HUES64 (cell line): ENCODE results near the gene PEPD.

ENCODE experiments used
- H3K27ac ChIP-seq: 2 replicates; pipeline ENCODE4 v1.7.0; 2013; ENCODE audit warnings: low read depth, low read length, inconsistent platforms
- H3K27me3 ChIP-seq: 2 replicates; pipeline ENCODE4 v1.6.1; 2013; ENCODE audit warnings: mild to moderate bottlenecking, low read length; ENCODE audit not compliant: insufficient read depth
- H3K36me3 ChIP-seq: 2 replicates; pipeline ENCODE4 v1.6.1; 2013; ENCODE audit warnings: mild to moderate bottlenecking, low read length; ENCODE audit not compliant: insufficient read depth
- H3K4me1 ChIP-seq: 2 replicates; pipeline ENCODE4 v1.6.1; 2013; ENCODE audit warnings: mild to moderate bottlenecking, low read length, moderate library complexity; ENCODE audit not compliant: insufficient read depth
- H3K4me3 ChIP-seq: 2 replicates; pipeline ENCODE4 v1.5.1; 2013; ENCODE audit warnings: mild to moderate bottlenecking, low read length, moderate library complexity
- H3K9ac ChIP-seq: 2 replicates; pipeline ENCODE4 v1.6.1; 2013; ENCODE audit warnings: mild to moderate bottlenecking, low read depth, low read length
- H3K9me3 ChIP-seq: 2 replicates; pipeline ENCODE4 v1.6.1; 2013; ENCODE audit warnings: low read depth, low read length; ENCODE audit not compliant: insufficient read depth
- WGBS: fragments of 150-250, 120-280 bp; methylation state at CpG from one replicate; pipeline ENCODE4 v1.1.7; 2013; ENCODE audit warnings: missing lambda C conversion rate; 5-methylcytosine and 5-hydroxymethylcytosine counted together

PEPD gene

DNA sequence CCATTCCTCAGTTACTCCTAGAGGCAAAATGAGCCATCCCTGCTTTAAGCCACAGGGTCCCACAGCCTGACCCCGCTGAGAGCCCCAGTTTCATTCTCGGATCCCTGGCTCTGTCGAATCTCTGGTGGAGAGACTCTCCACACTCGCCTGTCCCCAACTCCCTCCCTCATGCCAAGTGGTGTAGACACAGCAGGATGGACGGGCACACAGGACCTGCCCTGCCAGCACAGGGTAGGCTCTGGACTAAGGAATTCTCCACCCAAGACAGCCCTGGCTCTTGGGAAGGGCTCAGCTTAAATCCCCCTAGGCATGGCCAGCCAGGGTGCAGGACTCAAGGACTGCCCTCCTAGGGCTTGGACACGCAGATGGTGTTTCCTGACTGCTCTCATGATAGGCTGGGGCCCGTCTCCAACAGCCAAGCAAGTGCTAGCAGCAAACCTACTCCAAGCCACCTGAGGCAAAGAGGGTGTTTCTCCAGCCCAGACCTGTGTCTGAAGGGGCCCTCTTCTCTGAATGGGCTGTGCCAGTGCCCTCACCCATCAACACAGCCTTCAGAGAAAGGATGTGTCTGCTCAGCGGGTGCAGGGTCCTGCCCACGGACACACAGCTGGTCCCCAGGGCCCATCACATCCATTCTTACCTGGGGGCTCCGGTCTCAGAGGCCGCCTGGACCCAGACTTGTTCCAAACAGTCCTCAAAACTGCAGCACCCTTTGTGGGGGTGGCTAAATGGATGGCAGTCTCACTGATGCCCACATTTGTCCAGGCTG, 65.3 kb downstream of the PEPD start:
- Histone ChIP-seq H3K36me3 (peaks cover 3% of the 10 kb centered on the region; the same call in 1 of the 2 replicates), H3K27me3 (no peaks in the 10 kb centered on the region), H3K27ac (no peak overlapping the region), H3K9me3 (no peaks in the 10 kb centered on the region), H3K4me1 (no peaks in the 10 kb centered on the region), H3K4me3 (no peak overlapping the region), H3K9ac (no peak overlapping the region)
- 92% methylated on average over 11 of the region's 11 CpGs for WGBS

- no peak overlapping the region for H3K27ac ChIP-seq
- H3K27me3 ChIP-seq: no peaks in the 10 kb centered on the region
- WGBS: 92% methylated on average over 3 of the region's 3 CpGs
- H3K9me3 ChIP-seq: no peaks in the 10 kb centered on the region
- no peak overlapping the region for H3K4me3 ChIP-seq
- H3K4me1 ChIP-seq: no peaks in the 10 kb centered on the region
- H3K9ac ChIP-seq: no peak overlapping the region
- H3K36me3 ChIP-seq: peaks cover 3% of the 10 kb centered on the region; the same call in 1 of the 2 replicates
Observed at GRCh38 chr19:33453265-33453664, 68.3 kb downstream of the PEPD start.

DNA sequence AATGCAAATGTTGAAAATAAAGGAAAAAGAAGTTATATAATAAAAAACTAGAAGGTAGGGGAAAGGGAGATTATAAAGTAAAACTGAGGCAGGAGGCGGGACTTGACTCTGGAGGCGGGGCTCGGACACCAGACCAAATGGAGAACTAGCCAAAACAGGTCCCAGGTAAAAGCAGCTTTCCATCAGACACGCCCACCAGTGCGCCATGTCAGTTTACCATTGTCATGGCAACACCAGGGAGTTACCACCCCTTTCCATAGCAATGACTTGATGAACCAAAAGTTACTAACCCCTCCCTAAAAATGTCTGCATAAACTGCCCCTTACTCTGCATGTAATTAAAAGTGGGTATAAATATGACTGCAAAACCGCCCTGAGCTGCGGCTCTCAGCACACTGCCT, 70.9 kb downstream of the PEPD start:
- Histone ChIP-seq H3K27ac (no peak overlapping the region), H3K4me3 (no peak overlapping the region), H3K4me1 (no peaks in the 10 kb centered on the region), H3K36me3 (peaks cover 3% of the 10 kb centered on the region; the same call in 1 of the 2 replicates), H3K9me3 (no peaks in the 10 kb centered on the region), H3K27me3 (no peaks in the 10 kb centered on the region), H3K9ac (no peak overlapping the region)
- 95% methylated on average over 7 of the region's 7 CpGs for WGBS

DNA sequence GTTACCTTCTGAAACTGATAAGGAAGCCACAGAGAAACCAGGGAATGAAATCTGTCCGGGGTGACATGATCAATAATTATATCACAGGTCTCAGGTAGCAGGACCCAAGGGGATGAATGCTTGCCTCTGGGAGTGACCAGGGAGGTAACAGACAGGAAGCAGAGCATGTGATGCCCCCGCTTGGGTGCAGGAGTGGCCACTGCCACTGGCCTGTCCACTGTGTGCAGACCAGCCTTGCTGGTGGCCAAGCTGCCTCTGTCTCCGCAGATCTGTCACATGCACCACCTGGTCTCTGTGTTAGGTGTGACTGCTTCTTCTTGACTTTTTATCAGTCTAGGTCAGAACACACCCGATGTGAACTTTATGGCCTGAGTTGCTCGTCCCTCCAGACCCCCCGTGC, 71.8 kb downstream of the PEPD start:
- H3K4me3 ChIP-seq: no peak overlapping the region
- H3K27me3 ChIP-seq: no peaks in the 10 kb centered on the region
- no peaks in the 10 kb centered on the region for H3K4me1 ChIP-seq
- peaks cover 3% of the 10 kb centered on the region; the same call in 1 of the 2 replicates for H3K36me3 ChIP-seq
- WGBS: 94% methylated on average over 6 of the region's 6 CpGs
- H3K9me3 ChIP-seq: no peaks in the 10 kb centered on the region
- H3K27ac ChIP-seq: no peak overlapping the region
- no peak overlapping the region for H3K9ac ChIP-seq

DNA sequence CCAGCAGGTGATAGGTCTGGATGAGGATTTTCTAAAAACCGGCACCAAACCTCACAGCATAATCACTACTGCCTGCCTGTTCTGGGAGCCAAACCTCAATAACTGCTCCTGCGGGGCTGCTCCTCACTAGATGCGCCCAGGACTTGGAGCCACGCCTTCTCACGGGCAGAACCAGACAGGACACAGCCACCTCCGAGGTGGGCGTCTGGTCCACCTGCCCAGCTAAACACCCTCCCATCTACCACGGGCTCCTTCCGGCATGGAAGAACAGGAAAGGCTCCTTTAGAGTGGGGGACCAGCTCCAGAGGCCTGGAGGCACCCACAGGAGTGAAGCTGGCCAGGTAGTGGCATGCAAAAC, 73.5 kb downstream of the PEPD start:
- Histone ChIP-seq H3K27ac (no peak overlapping the region), H3K4me1 (no peaks in the 10 kb centered on the region), H3K4me3 (no peak overlapping the region), H3K9me3 (no peaks in the 10 kb centered on the region), H3K27me3 (no peaks in the 10 kb centered on the region), H3K36me3 (peaks cover 3% of the 10 kb centered on the region; the same call in 1 of the 2 replicates), H3K9ac (no peak overlapping the region)
- 93% methylated on average over 9 of the region's 9 CpGs for WGBS

DNA sequence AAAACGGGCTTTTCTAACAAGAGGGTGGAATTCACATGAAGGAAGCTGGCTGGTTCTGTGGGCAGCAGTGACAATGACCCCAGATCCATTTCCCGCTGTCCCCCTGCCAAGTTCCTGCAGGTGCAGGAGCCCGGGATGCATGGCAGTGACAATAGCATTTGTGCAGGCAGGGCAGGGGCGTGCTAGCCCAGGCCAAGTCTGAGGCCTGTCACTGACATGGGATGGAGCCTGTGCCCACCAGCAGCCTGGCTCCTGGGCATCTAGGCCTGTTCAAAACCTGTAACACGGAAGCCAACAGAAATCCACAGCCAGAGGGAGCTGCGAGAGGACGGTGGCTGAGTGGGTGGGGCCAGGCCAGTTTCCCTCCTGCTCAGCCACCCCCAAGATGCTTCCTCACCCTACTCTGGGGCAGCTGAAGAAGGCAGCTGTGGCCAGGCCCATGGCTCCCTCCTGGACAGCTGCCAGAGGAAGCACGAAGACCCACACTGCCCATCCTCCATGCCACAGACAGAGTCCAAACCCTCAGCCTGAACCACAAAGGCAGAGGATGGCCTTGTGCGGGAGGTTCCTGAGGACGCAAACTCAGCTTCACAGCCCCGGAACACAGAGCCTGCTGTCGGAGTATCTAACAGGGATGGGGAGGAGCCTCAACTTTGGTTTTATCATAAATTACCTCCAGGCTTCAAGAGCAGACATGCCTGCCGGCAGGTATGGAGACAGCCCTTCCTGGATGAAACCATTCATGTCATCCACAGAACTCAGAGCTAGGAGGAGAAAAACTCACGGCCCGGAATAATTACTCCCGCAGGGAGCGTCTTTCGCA, 74.0 kb downstream of the PEPD start:
- Histone ChIP-seq H3K9ac (no peak overlapping the region), H3K27me3 (no peaks in the 10 kb centered on the region), H3K4me1 (no peaks in the 10 kb centered on the region), H3K27ac (no peak overlapping the region), H3K4me3 (no peak overlapping the region), H3K9me3 (no peaks in the 10 kb centered on the region), H3K36me3 (peaks cover 3% of the 10 kb centered on the region; the same call in 1 of the 2 replicates)
- WGBS: 93% methylated on average over 18 of the region's 18 CpGs

DNA sequence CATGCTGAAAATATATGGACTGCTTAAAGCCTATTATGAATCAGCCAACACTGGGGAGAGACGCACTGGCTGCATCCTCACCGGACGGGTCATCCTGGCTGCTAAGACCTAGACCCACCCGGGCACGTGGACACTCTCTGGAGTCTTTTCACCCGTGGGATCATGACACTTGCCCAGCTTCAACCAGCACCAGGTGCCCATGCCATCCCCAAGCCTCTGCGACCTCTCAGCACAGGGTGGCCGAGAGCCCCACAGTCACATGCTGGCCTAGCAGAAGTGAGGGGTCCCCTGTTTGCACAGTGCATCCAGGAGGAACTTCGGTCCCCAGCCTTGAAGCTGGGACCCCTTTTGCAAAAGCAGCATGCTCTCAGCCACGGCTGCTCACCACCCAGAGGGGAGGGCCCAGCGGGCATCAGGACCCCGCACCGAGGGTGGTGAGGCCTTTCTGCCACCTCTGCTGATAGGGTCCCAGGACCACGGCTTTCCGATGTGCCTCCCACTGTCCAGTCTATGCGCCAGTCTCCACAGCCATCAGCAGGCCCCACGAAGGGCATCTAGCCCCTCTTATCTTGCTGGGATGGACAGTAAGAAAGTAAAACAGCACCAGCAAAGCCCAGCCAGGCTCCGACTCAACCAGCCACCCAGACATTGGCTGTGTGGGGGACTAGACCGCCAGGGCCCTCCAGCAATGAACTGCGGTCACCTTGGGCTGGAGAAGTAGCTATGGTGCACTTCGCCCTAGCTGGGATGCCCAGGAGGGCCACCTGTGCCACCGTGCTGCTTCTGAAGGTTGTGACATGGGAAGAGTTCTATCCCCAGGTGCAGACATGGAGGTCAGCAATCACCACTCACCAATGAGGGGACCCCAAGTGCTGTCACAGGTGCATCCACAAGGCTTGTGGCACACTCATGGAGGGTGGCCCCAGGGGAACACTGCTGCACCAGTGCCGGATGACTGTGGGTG, 75.0 kb downstream of the PEPD start:
- WGBS: 95% methylated on average over 23 of the region's 23 CpGs
- no peaks in the 10 kb centered on the region for H3K9me3 ChIP-seq
- H3K4me3 ChIP-seq: no peak overlapping the region
- H3K4me1 ChIP-seq: no peaks in the 10 kb centered on the region
- no peak overlapping the region for H3K27ac ChIP-seq
- no peaks in the 10 kb centered on the region for H3K27me3 ChIP-seq
- H3K9ac ChIP-seq: no peak overlapping the region
- peaks cover 3% of the 10 kb centered on the region; the same call in 1 of the 2 replicates for H3K36me3 ChIP-seq

DNA sequence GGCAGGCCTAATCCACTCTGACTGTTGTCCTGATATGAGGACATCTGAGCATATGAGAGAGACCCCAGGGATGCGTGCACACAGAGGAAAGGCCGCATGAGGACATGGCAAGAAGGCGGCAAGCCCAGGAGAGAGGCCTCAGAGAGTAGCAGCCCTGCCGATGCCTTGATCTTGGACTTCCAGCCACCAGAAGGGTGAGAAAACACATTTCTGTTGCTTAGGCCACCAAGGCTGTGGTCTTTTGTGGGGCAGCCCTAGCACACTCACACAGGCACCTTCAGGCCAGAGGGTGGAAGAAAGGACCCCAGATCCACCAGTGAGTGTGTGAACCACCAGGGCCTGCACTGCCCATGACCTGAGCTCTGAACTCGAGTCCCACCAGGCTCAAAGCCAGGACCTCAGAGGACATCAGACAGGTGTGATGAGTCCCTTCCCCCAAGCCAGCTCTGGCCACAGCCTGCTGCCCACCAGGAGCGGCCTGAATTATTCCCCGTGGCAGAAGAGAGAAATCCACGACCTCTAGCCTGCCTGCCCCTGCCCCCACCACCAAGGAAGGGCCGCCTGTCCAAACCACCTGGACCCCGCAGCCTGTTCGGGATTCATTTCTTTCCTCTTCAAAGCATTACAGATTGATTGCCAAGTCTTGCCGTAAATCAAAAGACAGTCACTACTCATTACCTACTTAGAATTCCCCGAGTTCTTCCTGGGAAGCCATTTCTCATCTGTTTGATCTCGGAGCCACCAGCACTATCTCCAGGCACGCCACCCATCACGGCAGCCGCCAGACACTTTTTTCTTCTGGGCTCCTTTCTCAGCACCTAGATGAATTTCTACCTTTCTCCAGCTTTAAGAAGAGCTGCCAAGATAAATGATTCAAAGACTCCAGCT, 75.9 kb downstream of the PEPD start:
- WGBS: 88% methylated on average over 17 of the region's 17 CpGs
- Histone ChIP-seq H3K27me3 (no peaks in the 10 kb centered on the region), H3K9ac (no peak overlapping the region)

DNA sequence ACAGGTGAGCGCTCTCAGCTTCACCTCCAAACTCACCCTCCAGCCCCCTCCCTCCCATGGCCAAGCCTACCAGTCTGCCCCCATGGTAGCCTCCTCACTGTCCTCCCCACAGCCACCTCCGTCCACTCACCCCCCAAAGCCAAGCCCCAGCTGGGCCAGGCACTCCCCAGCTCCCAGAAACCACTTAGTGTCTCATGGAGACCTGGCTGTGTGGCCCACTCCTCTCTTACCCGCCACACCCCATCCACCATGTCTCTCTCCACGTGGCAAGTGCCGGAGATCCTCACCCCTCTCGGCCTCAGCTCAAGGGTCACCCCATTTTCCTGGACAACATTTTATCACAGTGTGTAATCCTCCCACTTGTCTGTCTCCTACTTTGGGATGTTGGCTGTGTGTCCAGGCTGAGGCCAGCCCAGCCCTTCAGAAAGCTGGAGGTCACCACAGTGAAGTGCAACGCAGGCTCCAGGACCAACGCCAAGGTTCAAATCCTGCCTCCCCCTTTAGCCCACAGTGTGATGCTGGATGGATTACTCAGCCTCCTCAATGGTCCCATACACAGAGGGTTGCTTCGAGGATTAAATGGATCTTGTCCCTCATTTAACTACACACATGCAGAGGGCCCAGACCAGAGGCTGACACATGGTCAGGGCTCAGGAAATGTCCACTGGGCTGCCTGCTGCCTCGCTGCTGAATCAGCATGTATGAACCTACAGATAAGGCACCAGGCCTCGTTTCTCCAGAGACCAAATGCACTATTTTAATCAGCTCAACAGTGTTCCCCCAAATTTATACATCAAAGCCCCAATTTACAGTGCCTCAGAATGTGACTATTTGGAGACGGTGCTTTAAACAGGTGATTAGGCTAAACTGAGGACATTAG, 76.8 kb downstream of the PEPD start:
- 93% methylated on average over 12 of the region's 12 CpGs for WGBS
- Histone ChIP-seq H3K36me3 (no peaks in the 10 kb centered on the region), H3K9ac (no peak overlapping the region), H3K27ac (no peak overlapping the region), H3K27me3 (no peaks in the 10 kb centered on the region), H3K9me3 (no peaks in the 10 kb centered on the region), H3K4me1 (no peaks in the 10 kb centered on the region), H3K4me3 (no peak overlapping the region)

More for the DNA sequence above, 75.9 kb downstream of the PEPD start:
- no peaks in the 10 kb centered on the region for H3K4me1 ChIP-seq
- H3K36me3 ChIP-seq: no peaks in the 10 kb centered on the region
- H3K9me3 ChIP-seq: no peaks in the 10 kb centered on the region
- no peak overlapping the region for H3K27ac ChIP-seq
- no peak overlapping the region for H3K4me3 ChIP-seq
